GM12878 (cell line): ENCODE measurements around the gene SMPX. TPM values are rescaled to one million over a fixed set of nuclear protein-coding genes. Genes with fewer than 3 reads are reported as not detected.

Experiments
- ATAC-seq: fragments of 200-7000 bp; cut with Tn5 transposase; 3 replicates; pipeline ENCODE4 v1.9.1; 2020; ENCODE audit warnings: mild to moderate bottlenecking, moderate library complexity
- BruUV-seq: library from RNA; stranded (reverse); fragments of 400-500 nt; replicated peaks from 2 replicates; lab custom pipeline; 2021; lab: Mats Ljungman, UMichigan
- CTCF ChIA-PET: fragments of 300-600 bp; sonication (Branson Sonifier 250); formaldehyde crosslinking; extraction: SDS; loops from one replicate; lab custom pipeline; 2021; ENCODE audit warnings: inconsistent platforms; lab: Yijun Ruan, JAX
- POLR2A ChIA-PET: fragments of 350-600 bp; formaldehyde crosslinking; extraction: SDS; loops from one replicate; lab custom pipeline; 2021; ENCODE audit warnings: inconsistent platforms; lab: Charles Lee
- RAD21 ChIA-PET: fragments of 300-600 bp; sonication (Branson Sonifier 250); formaldehyde crosslinking; loops from one replicate; lab custom pipeline; 2023; ENCODE audit warnings: antibody characterized with exemption; ENCODE audit not compliant: unreplicated experiment; lab: Charles Lee
- SMC1A ChIA-PET: fragments of 300-600 bp; sonication (Branson Sonifier 250); formaldehyde crosslinking; loops from one replicate; lab custom pipeline; 2023; ENCODE audit not compliant: unreplicated experiment, uncharacterized antibody; lab: Charles Lee
- DNase-seq: peaks from one replicate; pipeline ENCODE4 v3.0.0-alpha.2; 2011; ENCODE audit warnings: low read depth, low spot score
- FAIRE-seq: peaks from 3 replicates; lab custom pipeline; 2011; peaks lifted over from hg19 to GRCh38; lab: Jason Lieb, UNC
- H2AFZ ChIP-seq: 2 replicates; pipeline ENCODE4 v1.6.0; 2011; ENCODE audit warnings: low read depth, low read length, control low read depth; ENCODE audit not compliant: control insufficient read depth
- H3K27ac ChIP-seq: 2 replicates; pipeline ENCODE4 v1.5.1; 2011; ENCODE audit warnings: control low read depth; ENCODE audit not compliant: control insufficient read depth, insufficient read depth
- H3K27me3 ChIP-seq, 2 experiments: replicated peaks in 1 of 2; 2 replicates each; pipeline versions ENCODE4 v1.6.0 to v1.6.1; 2011; ENCODE audit warnings: low read length in 1 of 2; ENCODE audit not compliant: control insufficient read depth in 2 of 2, insufficient read depth in 2 of 2
- H3K36me3 ChIP-seq, 2 experiments: 2 replicates each; pipeline ENCODE4 v1.5.1; 2011; ENCODE audit warnings: low read length in 1 of 2; ENCODE audit not compliant: control insufficient read depth in 2 of 2, insufficient read depth in 2 of 2
- H3K4me1 ChIP-seq: 2 replicates; pipeline ENCODE4 v1.6.1; 2011; ENCODE audit warnings: mild to moderate bottlenecking, low read length, moderate library complexity, mixed read lengths; ENCODE audit not compliant: control insufficient read depth, insufficient read depth
- H3K4me2 ChIP-seq: 2 replicates; pipeline ENCODE4 v1.6.0; 2011; ENCODE audit warnings: control low read depth; ENCODE audit not compliant: control insufficient read depth, insufficient read depth
- H3K4me3 ChIP-seq: fragments of 200-600 bp; sonication (generic); 2 replicates; pipeline ENCODE4 v1.5.1; 2016
- H3K79me2 ChIP-seq: 2 replicates; pipeline ENCODE4 v1.6.0; 2011; ENCODE audit warnings: low read length; ENCODE audit not compliant: control insufficient read depth, insufficient read depth
- H3K9ac ChIP-seq: 2 replicates; pipeline ENCODE4 v1.8.0; 2011; ENCODE audit warnings: low read length, control low read depth, mixed read lengths; ENCODE audit not compliant: control insufficient read depth, insufficient read depth
- H3K9me3 ChIP-seq: replicated peaks from 3 replicates; pipeline ENCODE4 v1.5.1; 2011; ENCODE audit warnings: mild to moderate bottlenecking, low read length; ENCODE audit not compliant: control insufficient read depth, insufficient read depth
- H4K20me1 ChIP-seq: 2 replicates; pipeline ENCODE4 v1.6.0; 2011; ENCODE audit not compliant: control insufficient read depth, insufficient read depth
- ATF7 ChIP-seq: fragments of 450-650 bp; IDR thresholded peaks from 2 replicates; pipeline ENCODE4 v1.6.1; 2016; ENCODE audit warnings: low read depth, mild to moderate bottlenecking
- JUND ChIP-seq: IDR thresholded peaks from 2 replicates; pipeline ENCODE4 v1.6.1; 2012; ENCODE audit warnings: low read depth, mild to moderate bottlenecking, low read length, improper control_type of control experiment, moderate library complexity
- NFYA ChIP-seq: IDR thresholded peaks from 2 replicates; pipeline ENCODE4 v1.6.1; 2011; ENCODE audit warnings: low read depth, mild to moderate bottlenecking, low read length, improper control_type of control experiment, borderline replicate concordance
- NR2F1 ChIP-seq: fragments of 450-650 bp; conservative IDR thresholded peaks from 2 replicates; pipeline ENCODE4 v1.6.1; 2017; ENCODE audit warnings: mild to moderate bottlenecking
- POU2F2 ChIP-seq: IDR thresholded peaks from 3 replicates; pipeline ENCODE4 v1.6.1; 2011; ENCODE audit warnings: low read depth, mild to moderate bottlenecking, low read length, borderline replicate concordance
- RAD21 ChIP-seq: IDR thresholded peaks from 2 replicates; pipeline ENCODE4 v1.6.1; 2011; ENCODE audit warnings: mild to moderate bottlenecking, low read depth, low read length, moderate library complexity; ENCODE audit not compliant: insufficient read depth
- SRF ChIP-seq, 2 experiments: IDR thresholded peaks; 2 replicates each; pipeline ENCODE4 v1.6.1; 2011; ENCODE audit warnings: low read depth in 2 of 2, low read length in 2 of 2, mild to moderate bottlenecking in 1 of 2, moderate library complexity in 1 of 2
- ZNF274 ChIP-seq: IDR thresholded peaks from one replicate; pipeline ENCODE4 v1.8.0; 2011; ENCODE audit not compliant: insufficient read length, insufficient read depth
- ZNF622 ChIP-seq: fragments of 450-650 bp; IDR thresholded peaks from 2 replicates; pipeline ENCODE4 v1.6.1; 2017; ENCODE audit warnings: mild to moderate bottlenecking, inconsistent platforms
- ZZZ3 ChIP-seq: IDR thresholded peaks from 2 replicates; pipeline ENCODE4 v1.6.1; 2011; ENCODE audit warnings: low read depth; ENCODE audit not compliant: control insufficient read depth, insufficient read length
- WGBS: methylation state at CpG from one replicate; pipeline ENCODE4 v1.1.6; 2016; ENCODE audit warnings: low lambda C conversion rate; ENCODE audit not compliant: insufficient replicate concordance, insufficient coverage; ENCODE audit errors: missing lambda C conversion rate; 5-methylcytosine and 5-hydroxymethylcytosine counted together
- in situ Hi-C: fragments of 300-500 bp; cut with MboI; formaldehyde crosslinking; loops from 9 replicates; pipeline ENCODE4 v1.14.3; 2018; ENCODE audit warnings: mixed read lengths
- intact Hi-C: fragments of 100-400 bp; cut with micrococcal nuclease; formaldehyde crosslinking; loops from one replicate; pipeline ENCODE4 v1.14.2; 2022; ENCODE audit not compliant: unreplicated experiment
- polyA plus RNA-seq, 11 experiments: library from polyadenylated mRNA; depleted of rRNA in 4 of 11; unstranded in 6 of 11; stranded (reverse) in 5 of 11; fragments of >200 nt; fragmentation: Nextera tagmentation in 4 of 11; fragmentation: Illumina TruSeq in 1 of 11; extraction: Ambion mirVana in 4 of 11; extraction: Trizol in 1 of 11; gene quantifications; 1 replicate in 1 of 11; 2 replicates in 10 of 11; pipeline versions ENCODE4 v1.2.1 to v1.2.3, GENCODE V29; 2011 to 2016; ENCODE audit warnings: inconsistent platforms in 2 of 11, missing spikeins in 2 of 11, low read depth in 1 of 11
- total RNA-seq, 4 experiments: library from RNA; depleted of rRNA in 3 of 4; stranded (reverse); fragments of >200 nt in 3 of 4; fragmentation: Illumina TruSeq in 1 of 4; extraction: Trizol in 1 of 4; gene quantifications; 2 replicates each; pipeline versions ENCODE4 v1.2.1 to v1.2.3, GENCODE V29; 2013 to 2021
- TF ChIP-seq, protein P1 (sequence below): fragments of 450-650 bp; IDR thresholded peaks from 2 replicates; pipeline ENCODE4 v1.6.1; 2018; ENCODE audit warnings: borderline replicate concordance, mild to moderate bottlenecking; ENCODE audit not compliant: partially characterized antibody
- TF ChIP-seq, protein P2 (sequence below), 3 experiments: IDR thresholded peaks in 2 of 3; conservative IDR thresholded peaks in 1 of 3; 2 replicates each; pipeline ENCODE4 v1.5.1; 2011; ENCODE audit warnings: low read depth in 3 of 3, low read length in 3 of 3, mild to moderate bottlenecking in 3 of 3, control low read depth in 2 of 3, moderate library complexity in 2 of 3, inconsistent platforms in 1 of 3, mixed read lengths in 1 of 3; ENCODE audit not compliant: control insufficient read depth in 2 of 3, insufficient read depth in 1 of 3; ENCODE audit errors: extremely low read depth in 1 of 3

Gene SMPX
- total and polyA plus RNA-seq, 10 of the 15 experiments (the other 5 are each of a cell fraction or from before 2014, with no cell fraction given) = 0.08 to 0.09 TPM; not detected in 8

- in situ Hi-C loops = no loop called here
- no peak for DNase-seq
- POLR2A ChIA-PET = no interaction called here
- Histone ChIP-seq H3K9me3 (no peaks in the 10 kb centered on the region), H3K27ac (no peak overlapping the region), H3K9ac (no peak overlapping the region), H3K79me2 (no peaks in the 10 kb centered on the region), H3K4me1 (no peaks in the 10 kb centered on the region), H3K36me3 (no peaks in the 10 kb centered on the region), H2AFZ (no peak overlapping the region), H3K4me3 (no peak overlapping the region), H4K20me1 (no peaks in the 10 kb centered on the region), H3K27me3 (no peaks in the 10 kb centered on the region), H3K4me2 (no peak overlapping the region)
- under 1% methylated on average over 7 of the region's 7 CpGs for WGBS
- intact Hi-C loops = no loop called here
- TF ChIP-seq ATF7 (no peak), NFYA (no peak), POU2F2 (no peak), SRF (IDR thresholded peaks at IDR 0.05; ENCODE audit: low read depth in 2 of 2, low read length in 2 of 2) (no peak), ZZZ3 (no peak), ZNF622 (no peak), NR2F1 (no peak)
- BruUV-seq = no TSS peak
- no peak for FAIRE-seq
- CTCF ChIA-PET = interaction anchor here (1.5 to 2.2 kb wide), 2 partner anchors 20 to 35 kb away, joined by 4 to 10 read pairs; no protein-coding TSS in a partner anchor
- RAD21 ChIA-PET = no interaction called here
- SMC1A ChIA-PET = interaction anchor here (1.0 kb wide), 1 partner anchor 327 kb away, joined by 3 read pairs; no protein-coding TSS in a partner anchor
- no peak for ATAC-seq
Measured at GRCh38 chrX:21711129-21711847, 46.6 kb downstream of the SMPX start.

DNA sequence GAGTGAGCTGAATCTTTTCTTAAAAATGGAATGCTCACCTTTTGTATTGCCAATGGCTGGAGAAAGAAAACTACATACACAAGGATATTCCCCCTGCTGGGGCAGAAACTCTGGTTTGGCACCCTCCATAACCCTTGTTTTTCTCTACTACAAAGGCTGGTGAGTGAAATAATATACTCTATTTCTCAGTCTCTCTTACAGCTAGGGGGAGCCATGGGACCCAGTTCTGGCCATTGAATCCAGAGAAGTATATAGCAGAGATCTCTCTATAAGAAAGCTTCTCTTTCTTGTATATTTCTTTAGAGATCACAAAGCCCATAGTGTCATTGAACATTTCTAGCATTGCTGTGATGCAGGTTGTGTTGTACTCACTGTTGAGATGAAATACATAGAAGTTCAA lies 49.8 kb downstream of the SMPX start:
- Histone ChIP-seq H3K4me1 (no peaks in the 10 kb centered on the region), H3K27ac (no peak overlapping the region), H3K9me3 (no peaks in the 10 kb centered on the region), H3K4me2 (no peak overlapping the region), H3K79me2 (no peaks in the 10 kb centered on the region), H4K20me1 (no peaks in the 10 kb centered on the region), H3K4me3 (no peak overlapping the region), H2AFZ (no peak overlapping the region), H3K27me3 (no peaks in the 10 kb centered on the region), H3K9ac (no peak overlapping the region), H3K36me3 (no peaks in the 10 kb centered on the region)
- ChIA-PET POLR2A (no interaction called here), RAD21 (no interaction called here), CTCF (interaction anchor here (0.8 to 2.2 kb wide), 9 partner anchors 15 to 277 kb away, joined by 3 to 10 read pairs (median 5); no protein-coding TSS in a partner anchor), SMC1A (interaction anchor here (1.0 kb wide), 1 partner anchor 47 kb away, joined by 3 read pairs; no protein-coding TSS in a partner anchor)
- in situ Hi-C loops = no loop called here
- BruUV-seq = no TSS peak
- DNase-seq = no peak
- TF ChIP-seq SRF (IDR thresholded peaks at IDR 0.05; ENCODE audit: low read depth in 2 of 2, low read length in 2 of 2) (no peak), ZNF274 (no peak), RAD21 (0 out of 2 replicates have a peak, but pooled peaks have one; percentile 24), JUND (no peak)
- TF ChIP-seq, protein P1, sequence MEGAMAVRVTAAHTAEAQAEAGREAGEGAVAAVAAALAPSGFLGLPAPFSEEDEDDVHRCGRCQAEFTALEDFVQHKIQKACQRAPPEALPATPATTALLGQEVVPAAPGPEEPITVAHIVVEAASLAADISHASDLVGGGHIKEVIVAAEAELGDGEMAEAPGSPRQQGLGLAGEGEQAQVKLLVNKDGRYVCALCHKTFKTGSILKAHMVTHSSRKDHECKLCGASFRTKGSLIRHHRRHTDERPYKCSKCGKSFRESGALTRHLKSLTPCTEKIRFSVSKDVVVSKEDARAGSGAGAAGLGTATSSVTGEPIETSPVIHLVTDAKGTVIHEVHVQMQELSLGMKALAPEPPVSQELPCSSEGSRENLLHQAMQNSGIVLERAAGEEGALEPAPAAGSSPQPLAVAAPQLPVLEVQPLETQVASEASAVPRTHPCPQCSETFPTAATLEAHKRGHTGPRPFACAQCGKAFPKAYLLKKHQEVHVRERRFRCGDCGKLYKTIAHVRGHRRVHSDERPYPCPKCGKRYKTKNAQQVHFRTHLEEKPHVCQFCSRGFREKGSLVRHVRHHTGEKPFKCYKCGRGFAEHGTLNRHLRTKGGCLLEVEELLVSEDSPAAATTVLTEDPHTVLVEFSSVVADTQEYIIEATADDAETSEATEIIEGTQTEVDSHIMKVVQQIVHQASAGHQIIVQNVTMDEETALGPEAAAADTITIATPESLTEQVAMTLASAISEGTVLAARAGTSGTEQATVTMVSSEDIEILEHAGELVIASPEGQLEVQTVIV = no peak
- TF ChIP-seq, protein P2, sequence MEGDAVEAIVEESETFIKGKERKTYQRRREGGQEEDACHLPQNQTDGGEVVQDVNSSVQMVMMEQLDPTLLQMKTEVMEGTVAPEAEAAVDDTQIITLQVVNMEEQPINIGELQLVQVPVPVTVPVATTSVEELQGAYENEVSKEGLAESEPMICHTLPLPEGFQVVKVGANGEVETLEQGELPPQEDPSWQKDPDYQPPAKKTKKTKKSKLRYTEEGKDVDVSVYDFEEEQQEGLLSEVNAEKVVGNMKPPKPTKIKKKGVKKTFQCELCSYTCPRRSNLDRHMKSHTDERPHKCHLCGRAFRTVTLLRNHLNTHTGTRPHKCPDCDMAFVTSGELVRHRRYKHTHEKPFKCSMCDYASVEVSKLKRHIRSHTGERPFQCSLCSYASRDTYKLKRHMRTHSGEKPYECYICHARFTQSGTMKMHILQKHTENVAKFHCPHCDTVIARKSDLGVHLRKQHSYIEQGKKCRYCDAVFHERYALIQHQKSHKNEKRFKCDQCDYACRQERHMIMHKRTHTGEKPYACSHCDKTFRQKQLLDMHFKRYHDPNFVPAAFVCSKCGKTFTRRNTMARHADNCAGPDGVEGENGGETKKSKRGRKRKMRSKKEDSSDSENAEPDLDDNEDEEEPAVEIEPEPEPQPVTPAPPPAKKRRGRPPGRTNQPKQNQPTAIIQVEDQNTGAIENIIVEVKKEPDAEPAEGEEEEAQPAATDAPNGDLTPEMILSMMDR (IDR thresholded peaks at IDR 0.05 in 2 of 3, conservative IDR thresholded peaks at IDR 0.05 in 1 of 3; ENCODE audit: control insufficient read depth in 2 of 3, extremely low read depth in 1 of 3, insufficient read depth in 1 of 3, low read depth in 3 of 3, low read length in 3 of 3) = peak in 1 of 3 experiments; percentile 10; a peak in 3 of 6 replicates
- no peak for FAIRE-seq
- intact Hi-C loops = no loop called here
- ATAC-seq = peak; percentile 67
